HG02678 (cell line): Measurements from ENCODE around the gene RWDD3.

Experiments
- ATAC-seq: cut with Tn5 transposase; IDR thresholded peaks from one replicate; pipeline ENCODE4 v1.9.1; 2021; ENCODE audit warnings: mild to moderate bottlenecking, moderate library complexity; ENCODE audit not compliant: unreplicated experiment

The RWDD3 gene

DNA sequence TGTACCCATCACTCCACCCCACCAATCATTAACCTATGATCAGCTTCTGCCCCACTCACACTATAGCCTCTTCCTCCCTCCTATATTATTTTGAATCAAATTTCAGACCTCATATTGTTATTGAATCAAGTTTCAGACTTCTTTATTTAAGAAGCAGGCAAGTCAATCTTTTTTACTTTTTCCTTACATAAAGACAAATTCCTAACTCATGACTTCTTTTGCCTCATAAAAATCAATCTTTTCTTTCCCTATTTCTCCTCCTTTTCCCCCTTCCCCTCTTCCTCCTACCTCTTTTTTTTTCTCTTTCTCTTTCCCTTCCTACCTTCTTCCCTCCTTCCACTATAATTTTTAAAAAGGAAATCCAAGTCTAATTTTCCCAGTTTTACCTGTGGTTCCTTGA, 4.3 kb upstream of the RWDD3 start:
- ATAC-seq = no peak

DNA sequence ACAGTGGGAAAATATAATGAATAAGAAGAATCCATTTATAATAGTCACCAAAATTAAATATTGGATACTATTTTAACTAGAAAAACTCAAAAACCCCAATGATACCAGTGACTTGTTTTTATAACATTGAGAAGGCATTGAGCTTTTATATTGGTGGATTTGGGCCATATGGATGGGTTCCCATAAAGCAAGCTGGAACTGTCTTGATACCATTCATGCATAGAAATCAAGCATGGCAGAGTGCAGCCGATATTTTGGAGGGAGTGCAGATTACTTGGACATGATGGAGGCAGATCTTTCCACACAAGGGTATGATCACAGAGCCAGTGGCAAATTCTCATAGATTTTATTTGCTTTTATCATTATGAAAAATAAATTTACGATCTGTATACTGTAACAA, 3.8 kb upstream of the RWDD3 start:
- ATAC-seq = no peak

DNA sequence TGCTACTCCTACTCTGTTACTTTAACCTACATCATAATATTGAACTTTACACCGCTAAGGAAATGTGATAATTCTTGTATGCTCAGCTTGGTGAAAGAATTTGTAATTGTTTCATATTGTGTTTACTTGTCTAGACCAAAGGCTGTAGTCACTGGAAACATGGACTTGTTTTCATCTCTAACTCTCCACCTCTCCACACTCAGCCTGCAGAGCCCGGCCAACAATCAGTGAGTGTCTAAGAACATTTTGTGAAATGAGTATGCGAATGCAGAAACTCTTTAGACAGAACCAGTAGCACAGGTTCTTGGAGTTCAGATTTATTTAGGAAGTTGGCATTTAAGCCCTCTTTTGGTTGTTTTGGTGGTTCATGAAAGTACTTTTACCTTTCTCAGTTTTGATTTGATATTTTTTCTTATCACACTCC, 3.2 kb upstream of the RWDD3 start:
- no peak for ATAC-seq

DNA sequence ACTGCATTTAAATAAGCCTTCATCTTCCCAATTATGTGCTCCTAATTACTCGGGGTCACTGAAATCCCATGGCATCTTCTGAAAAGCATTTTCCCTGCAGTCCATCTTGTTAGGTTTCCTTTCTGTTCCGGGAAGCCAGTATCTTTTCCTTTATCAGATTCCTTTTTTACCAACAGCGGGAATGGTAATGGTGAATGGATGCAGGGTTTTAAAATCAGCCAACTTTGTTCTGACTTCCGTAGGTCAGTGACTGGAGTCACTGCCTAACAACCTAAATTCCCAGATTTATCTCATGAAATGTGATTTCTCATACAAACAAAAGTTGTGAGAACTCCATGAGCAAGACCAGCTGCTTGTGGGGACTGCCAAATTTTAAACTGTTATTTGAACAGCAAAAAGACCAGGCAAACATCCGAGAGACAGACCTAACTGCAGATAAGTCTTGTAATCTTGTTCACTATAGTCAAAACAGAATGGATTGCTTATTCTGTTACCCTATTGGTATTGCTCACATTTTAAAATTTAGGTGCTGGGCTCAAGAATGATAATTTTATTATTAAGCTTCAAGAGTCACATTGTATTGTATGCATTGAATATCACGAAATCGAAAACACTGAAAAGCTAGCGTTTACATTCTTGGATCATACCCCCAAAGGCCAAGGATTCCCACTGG, 1.2 kb upstream of the RWDD3 start:
- ATAC-seq = no peak

DNA sequence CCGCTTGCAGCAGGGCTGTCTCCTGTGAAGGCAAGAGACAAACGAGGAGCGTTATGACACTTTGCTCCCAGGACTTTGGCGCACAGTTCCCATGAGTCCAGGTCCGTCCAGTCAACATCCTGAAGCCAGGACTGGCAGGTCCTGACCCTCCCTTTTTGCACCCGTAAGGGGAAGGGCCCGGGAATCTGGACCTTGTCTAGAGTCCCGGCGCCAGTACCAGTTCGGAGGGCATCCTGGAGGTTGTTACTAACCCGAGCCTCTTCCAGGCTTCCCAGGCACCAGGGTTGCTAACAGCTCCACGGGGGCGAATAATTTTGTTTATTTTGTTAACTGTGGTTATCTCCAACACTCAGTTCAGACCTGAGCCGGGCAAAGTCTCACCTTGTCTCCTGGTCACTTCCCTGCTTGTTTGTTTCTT, 682 bp upstream of the RWDD3 start:
- ATAC-seq = no peak

DNA sequence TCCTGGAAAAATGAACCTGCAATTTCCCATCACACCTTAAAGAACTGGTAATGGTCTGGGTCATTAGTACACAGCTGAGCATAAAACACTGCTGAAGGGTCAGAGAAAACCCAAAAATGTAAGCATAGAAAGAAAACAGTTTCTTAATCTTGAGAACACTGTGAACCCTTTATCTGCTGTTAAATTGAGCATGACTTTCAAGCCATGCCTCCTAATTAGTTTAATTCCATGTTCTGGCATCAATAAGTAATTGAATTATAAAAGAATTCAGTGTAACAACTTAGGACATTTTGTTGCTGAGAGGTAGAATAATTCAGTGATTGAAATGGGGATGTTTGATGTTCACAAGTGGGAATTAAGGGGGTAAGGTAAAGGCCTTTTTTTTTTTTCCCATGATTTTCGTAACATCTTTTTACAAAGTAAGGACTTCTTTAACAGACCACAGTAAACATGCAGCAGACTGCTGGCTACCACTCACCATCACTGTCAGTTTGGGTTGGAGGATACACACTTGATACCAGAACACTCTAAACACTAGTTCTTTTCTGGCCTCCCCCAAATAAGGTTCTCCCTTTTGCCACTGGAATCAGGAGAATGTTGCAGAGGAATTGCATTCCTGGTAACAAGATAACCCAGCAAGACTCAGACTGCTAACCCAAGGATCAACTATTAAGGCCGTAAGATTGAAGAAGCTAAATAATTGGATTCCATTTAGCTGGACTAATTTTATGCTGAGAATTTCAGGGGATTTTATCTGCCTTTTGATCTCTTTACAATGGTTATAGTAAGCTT, 3.0 kb downstream of the RWDD3 start:
- no peak for ATAC-seq

DNA sequence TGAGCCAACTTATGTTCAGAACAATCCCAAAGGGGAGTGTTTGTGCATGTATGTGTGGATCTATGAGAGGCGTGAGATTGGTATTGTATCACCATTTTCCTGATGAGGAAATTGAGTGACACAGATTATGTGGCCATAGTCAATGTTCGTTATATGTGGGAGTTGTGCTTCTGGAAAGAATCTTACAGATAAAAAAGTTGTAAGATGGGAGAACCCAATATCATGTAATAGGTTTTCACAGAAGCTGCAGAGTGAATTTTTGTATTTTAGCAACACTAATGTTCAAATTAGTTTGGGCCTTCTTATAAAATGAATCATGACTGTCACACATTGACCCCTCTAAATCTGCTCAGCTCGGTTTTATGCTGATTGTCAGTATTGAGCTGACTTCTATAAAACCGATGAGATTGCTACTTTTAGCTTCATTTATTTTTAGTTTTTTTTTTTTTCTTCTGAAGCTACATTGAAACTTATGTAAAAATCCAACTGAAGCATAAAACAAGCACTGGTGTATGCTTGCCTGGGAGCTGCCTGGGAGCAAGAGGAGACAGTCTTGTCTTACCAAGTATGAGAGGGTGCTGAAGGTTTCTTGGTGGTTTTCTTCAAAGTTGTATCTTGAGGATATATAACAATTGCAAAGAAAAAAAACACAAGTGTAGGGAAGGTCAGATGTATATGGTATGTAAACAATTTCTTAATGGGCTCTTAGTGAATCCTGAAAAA, 4.1 kb downstream of the RWDD3 start:
- ATAC-seq = no peak

DNA sequence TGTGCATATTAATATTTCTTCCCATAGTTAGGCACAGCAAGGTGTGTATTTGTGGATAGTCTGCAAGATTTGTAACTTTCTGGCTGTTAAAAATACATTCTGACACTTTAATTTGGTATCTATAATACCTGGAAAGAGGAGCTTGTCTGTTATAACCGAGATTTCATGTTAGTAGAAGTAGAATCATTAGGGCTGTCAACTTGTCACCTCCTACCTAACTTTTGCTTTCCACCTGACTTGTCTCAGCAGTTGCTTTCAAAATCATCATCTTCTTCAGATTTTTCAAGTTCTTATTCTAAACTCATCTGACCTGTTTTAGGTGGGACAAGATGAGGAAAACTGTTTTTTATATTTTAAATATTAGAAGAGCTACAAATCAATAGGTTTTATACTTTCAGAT, 11.0 kb downstream of the RWDD3 start:
- ATAC-seq = no peak

DNA sequence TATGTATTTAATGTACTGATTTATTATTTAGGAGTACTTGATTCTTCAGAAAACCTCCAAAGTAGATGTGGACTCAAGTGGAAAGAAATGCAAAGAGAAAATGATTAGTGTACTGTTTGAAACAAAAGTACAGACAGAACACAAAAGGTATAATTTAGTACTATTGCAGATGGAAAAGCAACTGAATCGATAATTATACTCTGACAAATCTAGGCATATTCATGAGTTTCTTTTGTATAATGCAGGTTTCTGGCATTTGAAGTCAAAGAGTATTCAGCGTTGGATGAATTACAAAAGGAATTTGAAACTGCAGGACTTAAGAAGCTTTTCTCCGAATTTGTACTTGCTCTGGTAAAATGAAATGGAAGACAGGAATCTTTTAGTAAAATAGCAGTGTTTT, 12.5 kb downstream of the RWDD3 start:
- ATAC-seq = no peak

DNA sequence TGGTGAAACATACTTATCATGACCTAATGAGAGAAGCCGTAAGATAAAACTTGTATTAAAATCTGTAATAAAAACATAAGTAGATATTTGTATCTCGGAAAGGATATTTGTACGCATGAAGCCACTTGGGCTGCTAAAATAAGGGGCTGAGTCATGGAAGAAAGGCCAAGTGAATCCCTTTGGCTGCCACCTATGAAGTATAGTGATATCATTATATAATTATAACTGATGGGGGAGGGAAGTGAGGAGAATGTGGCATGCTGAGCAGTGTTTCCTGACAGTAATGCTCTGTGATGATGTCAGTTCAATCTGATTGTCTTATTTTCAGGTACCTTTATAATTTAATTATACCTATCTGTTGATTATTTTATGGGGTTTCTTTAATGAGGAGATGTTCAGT, 13.6 kb downstream of the RWDD3 start:
- ATAC-seq = no peak

DNA sequence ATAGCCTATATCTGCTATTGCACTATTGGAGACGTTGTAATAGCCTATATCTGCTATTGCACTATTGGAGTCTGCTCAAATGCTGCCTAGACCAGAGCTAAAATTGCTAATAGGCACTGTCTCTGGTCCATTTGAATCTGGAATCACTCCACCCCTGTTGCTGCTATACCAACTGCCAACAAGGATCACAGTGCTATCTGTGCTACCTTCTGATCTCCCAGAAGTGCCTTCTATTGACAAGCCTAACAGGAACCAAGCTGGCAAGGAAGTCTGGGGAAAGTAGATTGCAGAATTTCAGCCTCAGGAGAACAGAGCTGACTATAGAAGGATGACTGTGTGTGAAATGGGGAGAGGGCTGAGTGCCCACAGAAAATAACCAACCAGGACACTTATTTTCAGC, 15.9 kb downstream of the RWDD3 start:
- no peak for ATAC-seq

DNA sequence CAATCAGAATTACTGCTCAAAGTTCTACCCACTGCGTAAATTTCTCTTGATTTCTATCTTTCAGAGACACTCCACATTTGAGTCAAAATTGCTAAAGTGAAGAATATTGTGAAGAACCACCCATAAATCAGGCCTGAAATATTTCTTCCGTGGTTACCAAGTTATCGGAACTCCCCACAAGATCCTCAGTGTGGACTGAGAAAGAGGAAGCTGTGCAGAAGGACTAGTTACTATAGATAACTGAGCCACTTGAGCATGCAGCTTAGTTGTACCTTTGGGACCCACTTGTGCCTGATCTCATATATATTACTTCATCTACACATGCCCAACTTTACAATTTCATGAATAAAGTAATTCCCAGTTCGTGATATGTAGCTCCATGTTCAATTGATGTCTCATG, 18.4 kb downstream of the RWDD3 start:
- no peak for ATAC-seq

DNA sequence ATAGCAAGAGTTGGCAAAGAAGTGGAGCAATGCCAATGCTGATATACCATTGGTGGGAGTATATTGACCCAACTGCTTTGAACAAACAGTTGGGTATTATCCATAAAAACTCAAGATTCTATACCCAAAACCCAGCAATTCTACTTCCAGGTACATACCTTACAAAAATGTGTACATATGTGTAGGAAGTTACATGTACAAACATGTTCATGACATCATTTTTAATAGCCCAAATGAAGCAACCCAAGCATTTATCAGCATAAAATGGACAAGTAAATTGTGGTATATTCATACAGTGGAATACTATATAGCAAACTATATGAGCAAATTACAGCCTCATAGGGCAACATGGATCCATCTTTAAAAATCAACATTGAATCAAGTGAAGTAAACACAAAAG, 20.9 kb downstream of the RWDD3 start:
- no peak for ATAC-seq

DNA sequence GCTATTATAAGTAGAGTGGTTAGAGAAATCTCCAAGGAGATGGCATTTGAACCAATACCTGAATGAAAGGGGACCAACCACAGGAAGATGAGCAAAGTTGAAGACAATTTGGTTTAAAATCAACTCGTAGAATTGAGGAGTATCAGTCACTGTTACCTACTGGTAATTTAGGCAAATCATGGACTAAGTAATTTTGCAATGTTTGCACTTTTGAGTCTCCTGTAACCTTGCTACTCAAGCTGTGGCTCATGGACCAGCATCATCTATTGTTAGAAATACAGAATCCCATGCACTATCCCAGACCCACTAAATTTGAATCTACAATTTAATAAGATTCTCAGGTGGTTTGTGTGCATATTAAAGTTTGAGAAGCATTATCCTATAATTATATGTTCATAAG, 21.8 kb downstream of the RWDD3 start:
- ATAC-seq = no peak

DNA sequence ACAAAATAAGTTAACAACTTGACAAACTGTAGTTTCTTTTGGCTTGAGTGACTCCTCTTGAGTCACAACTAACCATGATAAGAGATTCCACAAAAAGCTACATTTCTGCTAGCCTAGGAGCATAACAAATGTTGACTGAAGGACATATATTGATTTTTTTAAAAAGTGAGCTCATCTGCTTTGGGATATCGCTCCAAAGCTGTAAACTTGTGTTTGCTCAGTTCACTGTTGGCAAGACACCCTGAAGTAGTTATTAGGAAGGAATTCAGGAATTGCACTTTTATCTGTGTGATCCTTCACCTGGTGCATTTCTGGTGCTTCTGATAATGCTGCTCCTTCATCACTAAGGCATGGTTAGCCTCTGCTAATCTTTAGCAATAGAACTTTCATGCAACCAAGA, 23.7 kb downstream of the RWDD3 start:
- ATAC-seq = no peak

DNA sequence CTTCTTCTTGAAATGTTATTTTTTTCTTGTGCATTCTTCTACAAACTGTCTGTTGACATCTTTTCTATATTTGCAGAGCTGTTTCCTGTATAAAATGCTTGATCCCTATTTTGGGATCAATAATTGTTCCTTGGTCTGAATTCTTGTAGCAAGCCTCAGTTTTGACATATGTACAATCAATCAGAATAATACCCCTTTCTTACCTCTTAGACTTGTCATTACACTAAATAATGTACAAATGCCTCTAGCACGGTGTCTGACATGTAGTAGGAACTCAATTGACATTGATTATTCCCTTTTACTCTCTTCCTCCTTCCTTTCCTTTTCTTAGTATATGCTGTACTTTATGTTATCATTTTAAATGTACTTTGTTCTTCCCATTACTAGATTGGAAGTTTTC, 25.2 kb downstream of the RWDD3 start:
- ATAC-seq = no peak

DNA sequence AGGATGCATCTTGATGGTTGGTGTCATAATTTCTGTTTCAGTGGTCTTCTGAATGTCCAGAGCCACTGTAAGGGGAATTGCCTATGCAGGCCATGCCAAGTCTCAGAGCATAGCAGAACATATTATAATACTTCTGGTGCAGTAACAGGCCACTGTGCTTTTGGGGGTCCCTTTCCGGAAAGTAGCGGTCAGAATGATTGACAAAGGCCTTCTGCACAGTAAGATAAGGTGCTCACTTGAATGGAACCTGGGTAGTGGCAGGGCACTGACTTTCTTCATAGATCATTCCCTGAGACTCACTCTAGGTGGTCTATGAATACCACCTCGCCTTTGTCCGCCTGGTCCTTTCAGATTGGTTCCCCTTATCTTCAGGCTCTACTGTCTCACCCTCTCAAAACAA, 28.9 kb downstream of the RWDD3 start:
- ATAC-seq = no peak

DNA sequence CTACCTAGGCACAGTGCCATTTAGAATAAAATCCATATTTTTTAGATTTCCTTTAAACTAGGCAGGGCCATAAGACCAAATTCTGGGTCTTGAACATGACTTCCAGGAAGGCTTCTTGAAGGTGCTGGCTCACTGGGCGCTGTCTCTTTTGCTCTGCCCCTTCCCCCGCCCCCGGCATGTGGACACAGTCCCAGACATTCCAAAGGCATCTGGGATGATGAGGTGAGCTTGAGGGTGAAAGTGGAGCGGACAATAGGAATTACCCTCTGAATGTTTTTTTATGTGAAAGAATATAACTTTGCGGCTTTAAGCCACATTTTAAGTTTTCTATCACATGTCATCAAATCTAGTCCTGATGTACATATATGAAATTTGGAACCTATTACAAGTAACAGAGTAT, 29.4 kb downstream of the RWDD3 start:
- ATAC-seq = no peak

DNA sequence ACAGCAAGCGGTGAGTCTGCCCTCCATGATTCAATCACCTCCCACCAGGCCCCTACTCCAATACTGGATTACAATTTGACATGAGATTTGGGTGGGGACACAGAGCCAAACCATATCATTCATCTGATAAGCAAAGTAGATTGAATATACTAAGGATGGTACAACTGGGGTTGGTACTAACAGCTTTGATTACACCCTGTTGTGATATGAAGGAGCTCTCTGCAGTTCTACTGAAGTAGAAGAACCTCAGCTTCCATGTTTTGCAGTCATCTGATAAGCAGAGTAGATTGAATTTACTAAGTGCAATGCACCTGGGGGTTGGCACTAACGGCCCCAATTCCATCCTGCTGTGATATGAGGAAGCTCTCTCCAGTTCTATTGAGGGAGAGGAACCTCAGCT, 31.1 kb downstream of the RWDD3 start:
- no peak for ATAC-seq

DNA sequence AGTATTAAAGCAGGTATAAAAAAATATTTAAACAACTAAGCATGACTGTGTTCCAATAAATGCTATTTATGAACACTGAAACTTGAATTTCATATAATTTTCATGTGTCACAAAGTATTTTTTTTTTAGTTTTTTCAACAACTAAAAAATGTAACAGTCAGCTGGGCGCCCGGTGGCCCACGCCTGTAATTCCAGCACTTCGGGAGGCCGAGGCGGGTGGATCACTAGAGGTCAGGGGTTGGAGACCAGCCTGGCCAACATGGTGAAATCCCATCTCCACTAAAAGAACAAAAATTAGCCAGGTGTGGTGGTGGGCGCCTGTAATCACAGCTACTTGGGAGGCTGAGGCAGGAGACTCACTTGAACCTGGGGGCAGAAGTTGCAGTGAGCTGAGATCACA, 42.4 kb downstream of the RWDD3 start:
- no peak for ATAC-seq

DNA sequence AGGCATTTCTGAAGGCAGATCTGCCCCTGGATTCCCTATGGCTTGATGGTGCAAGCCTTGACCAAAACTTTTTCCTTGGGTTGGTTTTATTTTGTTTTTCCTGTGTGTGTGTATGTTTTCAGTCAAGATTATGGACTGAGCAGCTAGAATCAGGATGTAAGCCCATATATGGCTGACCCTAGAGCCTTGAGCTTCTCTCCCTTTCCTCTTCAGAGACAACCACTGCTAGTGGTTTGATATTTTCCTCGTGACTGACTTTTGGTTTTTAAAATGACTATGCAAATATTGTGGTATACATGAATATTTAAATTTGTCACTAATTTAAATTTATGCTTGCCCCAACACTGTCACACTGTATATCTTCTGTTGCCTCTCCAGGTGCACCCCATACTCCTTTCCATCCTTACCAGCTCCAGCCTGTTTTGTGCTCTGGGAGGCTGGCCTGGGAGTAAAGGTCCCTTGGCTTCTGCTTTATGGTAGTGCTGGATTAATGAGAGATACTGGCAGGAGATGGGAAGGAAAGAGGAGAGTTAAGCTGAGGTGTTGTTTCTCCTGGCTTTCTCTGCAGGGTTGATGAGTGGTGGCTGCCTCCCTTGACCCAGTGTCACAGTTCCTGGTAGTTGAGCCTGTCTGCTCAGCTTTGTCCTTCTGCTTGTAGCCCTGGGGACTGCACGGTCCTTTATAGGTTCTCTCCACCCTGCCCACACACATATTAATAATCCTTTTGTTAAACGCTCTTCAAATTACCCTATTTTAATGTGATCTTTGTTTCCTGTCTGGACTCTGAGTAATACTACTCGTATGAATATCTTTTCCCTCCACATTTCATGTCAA, 44.4 kb downstream of the RWDD3 start:
- ATAC-seq = peak; percentile 70
